Measurements from ENCODE around the gene SYNPO2.

The SYNPO2 gene

GRCh38 chr4:118921786-118922185, 33.1 kb downstream of the SYNPO2 start:
- DNase-seq (ENCODE audit: low read depth) = no peak
- no peak overlapping the region for H3K4me3 ChIP-seq (ENCODE audit: control insufficient read depth, low read depth, low read length)
- no peak for TF ChIP-seq CTCF (IDR thresholded peaks at IDR 0.05; ENCODE audit: control insufficient read depth, insufficient read depth, low read depth, low read length, missing control alignments)

- DNase-seq (ENCODE audit: low read depth) = no peak
- no peak for TF ChIP-seq CTCF (IDR thresholded peaks at IDR 0.05; ENCODE audit: control insufficient read depth, insufficient read depth, low read depth, low read length, missing control alignments)
- H3K4me3 ChIP-seq (ENCODE audit: control insufficient read depth, low read depth, low read length) = no peak overlapping the region
Observed at GRCh38 chr4:118923891-118924290, 35.2 kb downstream of the SYNPO2 start.

- H3K4me3 ChIP-seq (ENCODE audit: control insufficient read depth, low read depth, low read length) = no peak overlapping the region
- no peak for TF ChIP-seq CTCF (IDR thresholded peaks at IDR 0.05; ENCODE audit: control insufficient read depth, insufficient read depth, low read depth, low read length, missing control alignments)
- DNase-seq (ENCODE audit: low read depth) = no peak
Observed at GRCh38 chr4:118927974-118928373, 39.3 kb downstream of the SYNPO2 start.

GRCh38 chr4:118930255-118930654, 41.6 kb downstream of the SYNPO2 start:
- no peak for TF ChIP-seq CTCF (IDR thresholded peaks at IDR 0.05; ENCODE audit: control insufficient read depth, insufficient read depth, low read depth, low read length, missing control alignments)
- H3K4me3 ChIP-seq (ENCODE audit: control insufficient read depth, low read depth, low read length) = no peak overlapping the region
- DNase-seq (ENCODE audit: low read depth) = no peak

- no peak overlapping the region for H3K4me3 ChIP-seq (ENCODE audit: control insufficient read depth, low read depth, low read length)
- no peak for TF ChIP-seq CTCF (IDR thresholded peaks at IDR 0.05; ENCODE audit: control insufficient read depth, insufficient read depth, low read depth, low read length, missing control alignments)
- no peak for DNase-seq (ENCODE audit: low read depth)
Observed at GRCh38 chr4:118931786-118932185, 43.1 kb downstream of the SYNPO2 start.

- no peak for TF ChIP-seq CTCF (IDR thresholded peaks at IDR 0.05; ENCODE audit: control insufficient read depth, insufficient read depth, low read depth, low read length, missing control alignments)
- no peak for DNase-seq (ENCODE audit: low read depth)
- H3K4me3 ChIP-seq (ENCODE audit: control insufficient read depth, low read depth, low read length) = no peak overlapping the region
Observed at GRCh38 chr4:118935819-118936218, 47.2 kb downstream of the SYNPO2 start.

GRCh38 chr4:118936406-118936805, 47.8 kb downstream of the SYNPO2 start:
- TF ChIP-seq CTCF (IDR thresholded peaks at IDR 0.05; ENCODE audit: control insufficient read depth, insufficient read depth, low read depth, low read length, missing control alignments) = no peak
- DNase-seq (ENCODE audit: low read depth) = no peak
- no peak overlapping the region for H3K4me3 ChIP-seq (ENCODE audit: control insufficient read depth, low read depth, low read length)

Measured in AG09309 (cell line).